Inflammatory macrophage treated with lipopolysaccharide for 4 hours (primary cell): ENCODE data around the gene MED31.
"Not testable (repeated sequence)": the region's sequence is repeated elsewhere in the genome, so short reads cannot be mapped to it uniquely, and the experiment has no call there.

Source experiments
- DNase-seq: peaks from one replicate; pipeline ENCODE4 v3.0.0-alpha.2; 2020

Gene MED31

GRCh38 chr17:6651354-6651918 is at the start of gene MED31, which contains the start of gene C17orf100:
Gene MED31, minus strand, starts transcription at chr17:6651605. Its CDS starts 77 bp downstream, at chr17:6651528.
Gene C17orf100, plus strand, starts transcription at chr17:6651762. Its CDS starts 152 bp downstream, at chr17:6651914.
- peak; percentile 96 for DNase-seq

DNA sequence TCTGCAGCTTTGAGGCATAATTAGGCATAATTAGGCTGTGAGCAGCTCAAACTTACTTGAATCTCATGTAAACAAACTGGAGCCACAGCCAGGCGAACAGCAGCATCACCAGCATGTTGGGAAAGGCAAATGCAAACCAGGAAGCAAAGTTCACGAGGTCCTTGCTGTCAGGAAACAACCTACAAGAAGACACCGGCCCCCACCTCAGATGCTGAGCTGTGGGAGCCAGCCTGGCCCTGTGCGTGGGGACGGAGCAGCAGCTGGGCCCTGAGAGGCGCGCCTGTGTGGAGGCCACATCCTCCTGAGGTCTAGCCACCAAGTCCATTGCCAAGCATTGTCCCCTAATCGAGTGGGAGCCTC is 49.5 kb upstream of the MED31 start:
- DNase-seq: no peak

- no peak for DNase-seq
Observed at GRCh38 chr17:6699997-6700947, 48.9 kb upstream of the MED31 start.

DNA sequence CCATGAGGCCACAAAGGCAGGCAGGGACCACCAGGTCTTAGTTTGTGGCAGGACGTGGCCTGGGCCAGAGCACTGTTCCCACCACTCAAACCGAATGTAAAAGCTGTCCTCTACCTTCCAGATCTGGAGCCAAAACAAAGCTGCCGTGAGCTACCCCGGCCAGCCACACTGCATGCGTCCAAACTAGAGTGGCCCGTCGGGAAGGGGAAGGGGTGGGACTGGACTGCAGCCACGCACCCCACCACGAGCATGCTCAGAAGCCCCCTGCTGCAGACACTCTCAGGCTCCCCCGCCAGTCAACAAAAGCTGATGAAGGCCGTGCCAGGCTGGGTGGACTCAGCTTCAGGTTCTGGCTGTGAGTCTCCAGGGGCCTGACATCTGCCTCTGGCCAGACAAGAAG is 46.6 kb upstream of the MED31 start:
- DNase-seq: no peak

- DNase-seq: no peak
Observed at GRCh38 chr17:6696906-6697305, 45.5 kb upstream of the MED31 start.

GRCh38 chr17:6695565-6695964 is 44.2 kb upstream of the MED31 start:
- DNase-seq: no peak

DNA sequence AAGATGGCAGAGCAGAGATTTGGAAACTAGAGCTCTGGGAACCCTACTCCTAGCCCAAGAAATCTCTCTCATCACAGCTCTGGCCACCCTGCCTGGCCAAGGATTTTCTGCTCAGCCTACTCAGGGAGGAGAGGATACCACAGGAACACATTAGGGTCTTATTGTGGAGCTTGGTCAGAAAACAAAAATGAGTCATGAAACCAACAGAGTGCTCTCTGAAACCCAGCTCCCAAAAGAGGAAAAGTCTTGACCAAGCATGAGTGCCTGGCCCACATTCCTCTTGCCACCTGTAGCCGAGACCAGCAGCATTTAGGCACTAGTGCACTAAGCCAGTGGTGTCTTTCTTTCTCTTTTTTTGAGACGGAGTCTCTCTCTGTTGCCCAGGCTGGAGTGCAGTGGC is 43.6 kb upstream of the MED31 start:
- no peak for DNase-seq

- not testable (repeated sequence) for DNase-seq
Observed at GRCh38 chr17:6691958-6692357, 40.6 kb upstream of the MED31 start.

- no peak for DNase-seq
Observed at GRCh38 chr17:6691546-6691945, 40.1 kb upstream of the MED31 start.

DNA sequence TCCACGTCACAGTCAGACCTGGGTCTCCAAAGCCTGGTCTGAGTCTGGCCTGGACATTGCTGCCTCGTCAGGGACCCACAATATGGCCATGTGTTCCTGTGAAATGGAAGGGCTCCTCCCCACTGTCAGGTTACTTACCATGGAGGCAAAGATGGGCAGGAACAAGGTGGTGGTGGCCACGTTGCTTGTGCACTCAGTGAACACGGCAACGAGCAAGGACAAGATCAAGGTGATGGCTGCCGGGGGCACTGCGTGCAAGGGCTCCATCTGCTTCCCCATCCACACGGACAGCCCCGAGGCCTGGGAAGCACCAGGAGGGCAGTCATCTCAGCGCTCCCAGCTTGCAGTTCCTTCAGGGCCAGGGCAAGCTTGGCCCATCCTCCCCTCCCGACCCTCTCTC is 39.2 kb upstream of the MED31 start:
- DNase-seq: no peak

GRCh38 chr17:6688944-6689343 is 37.5 kb upstream of the MED31 start:
- DNase-seq: no peak

DNA sequence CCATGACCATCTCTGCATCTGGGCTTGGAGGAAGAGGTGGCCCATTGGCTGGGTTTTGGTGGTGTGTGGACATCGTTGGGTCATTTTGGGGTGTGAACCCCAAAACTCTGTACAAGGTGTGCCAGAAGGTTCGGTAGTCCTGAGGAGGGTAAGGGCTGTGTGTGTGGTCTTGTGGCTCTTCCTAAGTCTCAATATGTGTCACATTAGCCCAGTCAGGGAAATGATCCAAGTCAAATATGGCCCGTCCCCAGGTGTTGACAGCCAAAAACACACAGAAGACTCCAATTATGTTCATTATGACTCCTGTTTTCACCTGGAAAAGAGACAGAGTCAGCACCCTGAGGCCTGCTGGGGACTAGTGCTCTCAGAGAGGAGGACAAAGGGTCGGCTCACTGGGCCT is 34.6 kb upstream of the MED31 start:
- no peak for DNase-seq

- DNase-seq: no peak
Observed at GRCh38 chr17:6684881-6685767, 33.7 kb upstream of the MED31 start.

DNA sequence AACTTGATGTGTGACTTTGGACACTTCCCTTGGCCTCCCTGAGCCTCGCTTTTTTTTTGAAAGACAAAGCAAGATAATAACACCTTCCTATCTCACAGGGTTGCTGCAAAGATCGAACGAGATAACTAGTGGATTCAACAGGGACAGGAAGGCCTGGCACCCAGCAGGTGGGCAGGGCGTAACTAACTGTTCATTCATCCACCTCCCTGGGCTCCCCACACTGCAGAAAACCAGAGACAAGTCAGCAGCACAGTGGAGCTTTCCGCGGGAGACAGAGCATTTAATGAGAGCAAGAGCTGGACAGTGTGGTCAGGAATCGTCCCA is 33.0 kb upstream of the MED31 start:
- no peak for DNase-seq

- DNase-seq: no peak
Observed at GRCh38 chr17:6683730-6684459, 32.5 kb upstream of the MED31 start.

DNA sequence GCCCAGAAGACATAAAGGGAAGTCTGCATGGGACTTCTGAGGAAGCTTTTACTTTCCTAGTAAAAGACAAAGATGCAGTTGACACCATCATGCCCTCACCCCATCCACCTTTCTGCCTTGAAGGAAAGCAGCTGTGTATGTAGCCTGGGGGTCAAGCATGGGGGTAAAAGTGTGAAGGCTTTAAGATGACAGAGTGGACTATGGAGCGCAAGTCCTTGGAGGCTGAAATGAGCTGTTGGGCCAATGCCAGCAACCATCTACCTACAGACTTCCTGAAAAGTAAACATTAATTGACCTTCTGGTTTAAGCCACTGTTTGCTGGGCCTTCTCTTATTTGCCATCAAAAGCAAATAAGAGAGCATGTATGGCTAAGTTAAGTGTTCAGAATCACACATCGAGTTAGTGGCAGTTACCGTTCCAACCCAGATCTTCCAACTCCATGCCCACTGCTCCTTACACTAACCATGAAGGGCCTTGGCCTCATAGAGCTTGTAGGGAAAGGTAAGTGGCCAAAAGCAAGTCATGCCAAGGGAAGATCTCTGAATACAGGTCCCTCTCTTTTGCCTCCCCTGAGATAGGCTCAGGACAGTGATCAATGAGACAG is 31.8 kb upstream of the MED31 start:
- DNase-seq: no peak

GRCh38 chr17:6682339-6682738 is 30.9 kb upstream of the MED31 start:
- DNase-seq: no peak

GRCh38 chr17:6681671-6682070 is 30.3 kb upstream of the MED31 start:
- DNase-seq: no peak

GRCh38 chr17:6681176-6681575 is 29.8 kb upstream of the MED31 start:
- no peak for DNase-seq

- DNase-seq: no peak
Observed at GRCh38 chr17:6679241-6679640, 27.8 kb upstream of the MED31 start.

DNA sequence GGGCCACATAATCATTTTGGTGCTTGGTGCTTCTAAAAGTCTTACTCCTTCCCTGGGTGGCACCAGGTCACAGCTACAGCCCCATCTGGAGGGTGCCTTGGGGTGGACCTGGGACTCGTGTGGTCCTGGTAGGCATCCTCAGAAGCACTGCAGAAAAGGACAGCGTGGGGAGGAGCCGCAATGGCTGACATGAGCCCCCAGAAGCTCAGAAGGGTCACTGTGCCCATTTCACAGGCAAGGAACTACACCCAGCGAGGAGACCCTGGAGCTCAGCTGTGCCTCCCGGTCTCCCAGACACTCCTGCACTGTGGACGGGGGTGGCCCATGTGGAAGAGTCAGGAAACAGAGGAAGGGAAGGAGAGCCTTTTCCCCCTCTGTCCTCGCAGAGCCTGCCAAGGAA is 26.5 kb upstream of the MED31 start:
- no peak for DNase-seq

DNA sequence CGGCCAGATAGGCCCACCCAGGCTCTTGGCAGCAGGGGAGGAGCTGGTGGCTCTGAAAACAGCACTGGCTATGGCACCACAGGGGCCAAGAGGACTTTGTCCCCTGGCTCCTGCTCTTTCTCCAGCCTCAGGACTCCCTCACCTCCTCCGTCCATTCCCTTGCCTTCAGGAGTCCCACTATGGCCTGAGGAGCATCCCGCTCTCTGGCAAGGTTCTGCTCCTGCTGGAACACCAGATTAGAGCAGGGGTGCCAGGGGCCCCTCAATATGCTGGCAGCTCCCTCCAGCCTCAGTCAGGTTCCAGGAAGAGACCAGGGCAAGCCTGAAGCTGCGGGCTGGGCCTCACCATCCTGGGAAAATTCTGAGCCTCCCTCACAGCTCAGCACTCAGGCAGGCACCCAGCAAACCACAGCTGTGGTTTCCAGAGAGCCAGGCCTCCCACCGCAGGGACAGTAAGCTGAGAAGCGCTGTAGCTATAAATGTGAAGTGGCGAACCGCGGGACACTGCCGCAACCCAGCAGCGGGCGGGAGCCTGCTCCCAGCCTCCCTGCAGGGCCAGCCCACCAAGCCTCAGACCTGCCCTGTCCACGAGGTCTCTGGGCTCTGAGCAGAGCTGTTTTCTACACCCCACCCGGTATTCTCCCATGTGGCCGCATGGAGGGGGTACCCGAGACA is 25.9 kb upstream of the MED31 start:
- DNase-seq: no peak
